Measurements from ENCODE around the gene RNASE12.
"Not testable (repeated sequence)": the region's sequence is repeated elsewhere in the genome, so short reads cannot be mapped to it uniquely, and the experiment has no call there.

Gene RNASE12

DNA sequence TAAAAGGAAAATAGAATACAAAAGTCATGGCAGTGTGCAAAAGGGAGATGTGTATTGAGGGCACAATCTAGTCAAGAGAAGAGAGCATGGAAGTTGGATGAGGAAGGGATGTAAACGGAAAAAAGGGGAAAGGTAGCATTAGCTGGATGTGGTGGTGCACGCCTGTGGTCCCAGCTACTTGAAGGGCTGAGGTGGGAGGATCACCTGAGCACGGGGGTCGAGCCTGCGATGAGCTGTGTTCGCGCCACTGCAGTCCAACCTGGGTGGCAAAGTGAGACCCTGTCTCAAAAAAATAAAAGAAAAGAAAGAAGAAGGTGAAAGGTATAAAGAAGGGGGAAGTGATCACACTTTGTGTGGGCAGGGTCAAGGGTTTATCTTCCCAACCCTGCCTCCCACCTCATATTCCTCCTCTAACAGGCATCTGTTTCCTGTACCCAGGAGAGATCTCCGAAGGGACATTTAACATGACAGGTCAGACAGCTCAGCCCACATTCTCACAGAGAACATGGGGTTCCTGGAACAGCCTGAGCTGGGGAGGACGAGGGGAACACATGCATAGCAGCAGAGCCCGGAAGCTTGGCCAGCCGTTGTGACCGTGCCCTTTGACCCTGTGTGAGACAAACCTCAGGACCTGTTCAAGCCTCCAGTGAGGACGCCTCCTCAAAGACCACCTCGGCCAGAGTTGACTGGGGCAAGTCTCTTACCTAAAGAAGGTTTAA is 12.2 kb downstream of the RNASE12 start:
- no peak for DNase-seq

DNA sequence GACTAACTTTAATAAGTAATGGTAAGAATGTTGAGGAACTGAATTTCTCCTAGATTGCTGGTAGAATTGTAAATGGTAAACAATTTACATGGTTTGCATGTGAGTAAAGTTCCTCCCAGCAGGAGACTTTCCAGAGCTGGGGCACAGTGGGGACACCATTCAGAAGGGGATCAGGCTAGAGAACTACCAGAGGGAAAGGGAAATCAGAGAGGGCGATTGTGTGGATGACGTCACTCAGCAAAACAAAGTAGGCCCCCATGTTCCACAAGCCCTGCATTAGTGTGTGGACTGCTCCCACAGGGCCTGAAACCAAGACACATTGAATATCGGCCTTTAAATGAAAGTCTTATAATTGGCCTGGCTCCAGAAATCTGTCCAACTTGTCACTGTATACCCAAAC is 12.9 kb downstream of the RNASE12 start:
- DNase-seq = no peak

DNA sequence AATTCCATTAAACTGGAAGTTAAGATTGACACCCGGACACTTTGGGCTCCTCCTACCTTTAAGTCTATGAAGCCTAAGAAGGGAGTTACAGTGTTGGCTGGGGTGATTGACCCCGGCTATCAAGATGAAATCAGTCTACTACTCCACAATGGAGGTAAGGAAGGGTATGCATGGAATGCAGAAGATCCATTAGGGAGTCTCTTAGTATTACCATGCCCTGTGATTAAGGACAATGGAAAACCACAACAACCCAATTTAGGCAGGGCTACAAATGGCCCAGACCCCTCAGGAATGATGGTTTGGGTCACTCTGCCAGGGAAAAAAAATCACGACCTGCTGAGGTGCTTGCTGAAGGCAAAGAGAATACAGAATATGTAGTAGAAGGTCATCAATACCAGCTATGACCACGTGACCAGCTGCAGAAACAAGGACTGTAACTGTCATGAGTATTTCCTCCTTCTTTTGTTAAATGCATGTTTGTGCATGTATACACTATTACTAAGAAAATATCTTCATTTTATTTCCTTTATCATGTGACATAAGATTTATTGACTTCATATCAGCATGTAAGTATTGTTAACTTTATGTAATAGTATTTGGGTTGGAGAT is 18.7 kb downstream of the RNASE12 start:
- not testable (repeated sequence) for DNase-seq

DNA sequence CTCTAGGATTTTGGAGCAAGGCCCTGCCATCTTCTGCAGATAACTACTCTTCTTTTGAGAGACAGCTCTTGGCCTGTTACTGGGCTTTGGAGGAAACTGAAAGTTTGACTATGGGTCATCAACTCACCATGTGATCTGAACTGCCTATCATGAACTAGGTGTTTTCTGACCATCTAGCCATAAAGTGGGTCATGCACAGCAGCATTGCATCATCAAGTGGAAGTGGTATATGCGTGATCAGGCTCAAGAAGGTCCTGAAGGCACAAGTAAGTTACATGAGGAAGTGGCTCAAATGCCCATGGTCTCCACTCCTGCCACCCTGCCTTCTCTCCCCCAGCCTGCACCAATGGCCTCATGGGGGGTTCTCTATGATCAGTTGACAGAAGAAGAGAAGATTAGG is 20.5 kb downstream of the RNASE12 start:
- not testable (repeated sequence) for DNase-seq

DNA sequence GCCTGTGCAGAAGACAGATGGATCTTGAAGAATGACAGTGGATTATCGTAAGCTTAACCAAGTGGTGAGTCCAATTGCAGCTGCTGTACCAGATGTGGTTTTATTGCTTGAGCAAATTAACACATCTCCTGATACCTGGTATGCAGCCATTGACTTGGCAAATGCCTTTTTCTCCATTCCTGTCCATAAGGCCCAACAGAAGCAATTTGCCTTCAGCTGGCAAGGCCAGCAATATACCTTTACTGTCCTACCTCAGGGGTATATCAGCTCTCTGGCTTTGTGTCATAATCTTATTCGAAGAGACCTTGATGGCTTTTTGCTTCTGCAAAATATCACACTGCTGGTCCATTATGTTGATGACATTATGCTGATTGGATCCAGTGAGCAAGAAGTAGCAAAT is 21.3 kb downstream of the RNASE12 start:
- not testable (repeated sequence) for DNase-seq

DNA sequence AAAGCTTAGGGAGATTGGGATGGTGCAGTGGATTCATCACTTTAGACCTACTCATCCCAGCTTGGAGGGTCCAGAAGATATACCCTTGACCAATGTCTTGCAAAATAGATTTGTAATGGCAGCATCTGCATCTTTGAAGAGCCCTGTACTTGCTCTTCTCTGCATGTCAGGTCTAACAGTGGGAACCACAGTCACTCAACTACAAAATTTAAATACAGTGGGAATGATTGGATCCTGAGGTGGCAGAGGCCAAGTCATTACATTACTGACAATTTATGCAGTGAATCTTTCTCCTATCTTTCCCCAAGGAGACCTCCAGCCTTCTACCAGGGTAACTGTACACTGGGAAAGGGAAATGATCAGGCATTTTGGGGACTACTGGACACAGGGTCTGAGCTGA is 22.1 kb downstream of the RNASE12 start:
- DNase-seq = no peak

DNA sequence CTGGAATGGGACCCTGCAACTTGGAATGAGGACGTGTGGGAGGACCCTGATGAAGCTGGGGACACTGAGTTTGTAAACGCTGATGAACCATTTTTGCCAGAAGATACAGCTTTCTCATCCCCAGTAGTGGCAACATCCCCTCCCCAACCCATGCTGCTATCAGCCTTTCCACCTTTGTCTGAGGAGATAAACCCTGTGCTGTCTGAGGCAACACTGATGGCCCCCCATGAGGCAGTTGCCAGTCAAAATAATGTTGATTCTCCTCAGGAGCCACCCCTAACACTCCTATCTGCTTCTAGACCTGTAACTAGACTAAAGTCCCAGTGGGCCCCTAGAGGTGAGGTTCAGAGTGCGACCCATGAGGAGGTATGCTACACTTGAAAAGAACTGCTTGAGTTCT is 22.8 kb downstream of the RNASE12 start:
- DNase-seq = no peak

DNA sequence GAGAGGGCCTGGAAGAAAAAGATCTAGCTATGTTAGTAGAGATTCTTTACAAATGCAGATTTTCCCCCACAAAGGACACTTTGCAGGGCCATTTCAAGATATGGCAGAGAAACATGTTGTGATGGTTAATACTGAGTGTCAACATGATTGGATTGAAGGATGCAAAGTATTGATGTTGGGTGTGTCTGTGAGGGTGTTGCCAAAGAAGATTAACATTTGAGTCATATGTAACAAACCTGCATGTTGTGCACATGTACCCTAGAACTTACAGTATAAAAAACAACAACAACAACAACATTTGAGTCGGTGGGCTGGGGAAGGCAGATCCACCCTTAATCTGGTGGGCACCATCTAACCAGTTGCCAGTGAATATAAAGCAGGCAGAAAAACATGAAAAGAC is 24.0 kb downstream of the RNASE12 start:
- DNase-seq = not testable (repeated sequence)

DNA sequence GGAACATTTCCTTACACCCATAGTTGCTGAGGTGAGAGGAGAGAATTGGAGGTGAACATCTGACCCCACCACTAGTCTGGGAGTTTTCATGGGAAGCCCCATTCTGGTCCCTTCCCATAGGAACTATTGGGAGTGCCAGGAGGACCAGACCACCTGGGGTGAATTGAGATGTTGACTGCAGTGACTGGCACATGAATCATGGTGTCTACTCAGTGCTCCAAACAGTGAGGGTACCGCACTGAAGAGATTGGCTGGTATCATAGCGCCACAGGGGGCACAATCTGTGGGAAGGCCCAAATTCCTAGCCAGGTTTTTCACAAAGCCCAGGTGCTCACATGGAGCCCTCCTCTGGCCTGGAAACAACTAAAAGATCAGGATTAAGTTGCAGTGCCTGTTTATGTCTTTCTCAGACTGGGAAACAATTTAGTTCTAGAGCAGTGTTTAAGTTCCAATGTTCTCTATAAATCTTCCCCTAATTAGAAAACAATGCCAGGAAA is 26.6 kb downstream of the RNASE12 start:
- no peak for DNase-seq

DNA sequence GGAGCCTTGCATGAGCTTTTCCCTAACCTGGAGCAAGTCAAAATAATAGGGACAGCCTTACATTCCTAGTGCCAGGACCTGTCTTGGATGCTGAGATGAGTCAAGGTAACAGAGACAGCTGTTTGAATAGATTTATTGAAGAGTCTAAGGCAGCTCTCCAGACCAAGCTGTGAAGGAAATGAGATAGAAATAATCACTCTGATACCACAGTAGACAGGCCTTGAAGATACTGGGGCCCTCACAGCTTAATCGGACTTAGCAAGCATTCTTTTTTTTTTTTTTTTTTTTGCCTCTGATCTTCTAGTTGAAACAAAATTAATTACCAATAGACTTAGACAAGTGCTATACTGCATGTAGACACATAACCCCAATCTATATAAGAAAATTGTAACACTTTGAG is 27.2 kb downstream of the RNASE12 start:
- no peak for DNase-seq

DNA sequence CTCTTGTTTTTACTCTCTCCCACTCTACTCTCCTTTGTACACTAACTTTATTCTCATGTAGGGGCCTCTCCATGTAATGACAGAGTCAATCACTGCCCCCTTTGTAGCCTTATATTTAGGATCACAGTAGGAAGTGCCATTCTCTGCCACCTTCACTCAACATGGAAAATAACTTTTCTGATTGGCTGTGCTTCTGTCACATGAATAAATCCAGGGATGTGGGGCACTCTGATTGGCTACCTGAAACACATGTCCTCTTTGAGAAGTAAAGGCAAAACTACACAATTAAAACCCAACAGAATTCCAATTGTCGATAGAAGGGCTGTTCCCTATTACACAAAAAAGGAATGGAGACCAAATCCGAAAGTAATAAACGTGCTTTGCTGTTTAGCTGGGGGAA is 30.2 kb downstream of the RNASE12 start, which contains the start of gene RNASE9:
RNASE9 (minus strand) TSS at position 87 of the 400 bp plus-strand sequence.
- DNase-seq = no peak

DNA sequence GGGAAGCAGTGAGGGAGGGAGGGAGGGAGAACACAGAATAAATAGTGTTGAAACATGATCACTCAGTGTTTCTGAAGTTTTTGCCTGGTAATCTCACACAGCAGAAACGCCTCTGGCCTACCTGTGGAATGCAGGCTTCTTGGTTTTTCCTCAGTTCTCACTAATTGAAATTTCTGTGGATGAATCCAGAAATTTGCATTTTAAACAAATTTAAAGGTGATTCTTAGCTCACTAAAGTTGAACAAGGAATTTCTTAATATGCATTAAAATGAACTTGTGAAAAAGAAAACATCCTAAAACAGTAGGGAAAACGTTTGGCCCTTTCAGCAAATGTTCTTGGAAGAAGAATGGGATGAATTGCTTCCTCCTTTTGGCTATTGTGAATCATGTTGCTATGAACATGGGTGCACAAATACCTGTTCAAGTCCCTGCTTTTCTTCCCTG is 31.7 kb downstream of the RNASE12 start:
- DNase-seq = no peak

DNA sequence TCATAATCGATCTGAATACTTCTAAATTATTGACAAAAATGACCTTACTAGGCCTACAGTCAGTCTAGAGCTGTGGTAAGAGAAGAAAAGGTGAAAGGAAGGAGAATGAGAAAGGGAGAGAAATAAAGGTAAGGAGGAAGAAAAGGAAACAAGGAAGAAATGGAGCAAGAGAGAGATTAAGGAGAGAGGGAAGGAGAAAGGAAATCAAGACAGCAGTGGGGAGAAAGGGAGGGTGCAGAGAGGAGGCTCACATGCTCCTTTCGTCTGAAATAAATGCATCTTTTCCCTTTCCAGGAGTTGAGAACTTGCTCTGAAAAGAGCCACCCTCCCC is 34.0 kb downstream of the RNASE12 start:
- no peak for DNase-seq

DNA sequence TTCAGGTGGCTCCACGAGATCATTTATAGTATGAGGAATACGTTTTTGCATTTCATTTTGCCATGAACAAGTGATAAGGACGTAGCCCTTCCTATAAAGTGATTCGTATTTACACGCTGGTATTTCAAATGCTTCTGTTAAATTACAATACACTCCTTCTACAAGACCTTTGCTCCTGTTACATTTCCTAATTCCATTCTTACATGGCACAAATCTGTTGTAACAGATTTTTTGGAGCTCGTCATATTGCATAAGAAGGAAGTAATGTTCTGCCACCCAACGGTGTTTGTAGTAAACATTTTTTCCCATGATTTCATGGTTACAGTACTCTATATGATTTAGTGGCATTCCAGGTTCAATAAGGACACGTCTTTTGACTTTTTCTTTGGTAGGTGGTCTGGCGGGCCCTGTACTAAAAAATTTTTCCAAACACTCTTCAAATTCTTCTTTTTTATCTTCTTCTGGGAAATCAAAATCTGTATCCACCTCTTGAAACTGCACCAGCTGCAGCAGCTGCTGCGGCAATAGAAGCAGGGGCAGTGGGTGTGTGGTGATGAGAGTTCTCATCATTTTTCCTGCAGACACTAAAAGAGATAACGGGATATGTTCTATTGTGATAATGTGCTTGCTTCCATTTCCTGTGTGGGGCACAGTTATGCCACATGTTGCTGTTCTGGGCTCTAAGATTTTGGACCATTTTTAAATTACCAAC is 34.5 kb downstream of the RNASE12 start:
- no peak for DNase-seq

DNA sequence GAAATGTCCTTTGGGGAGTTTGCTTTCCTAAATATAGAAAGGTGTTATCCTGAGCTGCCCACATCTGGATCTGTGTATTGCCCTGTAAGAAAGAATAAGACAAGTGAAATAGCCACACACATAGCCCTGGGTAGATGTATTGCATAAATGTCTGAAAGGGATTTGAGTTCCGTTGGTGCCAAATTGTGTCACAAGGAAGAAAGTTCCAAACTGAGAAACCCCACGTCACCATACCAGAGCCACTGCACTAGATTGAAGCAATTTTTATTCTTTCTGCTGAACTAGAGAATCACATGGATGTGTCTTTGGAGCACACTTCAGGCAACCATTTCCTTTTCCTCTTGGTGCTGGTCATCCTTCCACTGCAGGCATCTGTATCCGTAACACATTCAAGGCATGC is 35.3 kb downstream of the RNASE12 start:
- DNase-seq = no peak

DNA sequence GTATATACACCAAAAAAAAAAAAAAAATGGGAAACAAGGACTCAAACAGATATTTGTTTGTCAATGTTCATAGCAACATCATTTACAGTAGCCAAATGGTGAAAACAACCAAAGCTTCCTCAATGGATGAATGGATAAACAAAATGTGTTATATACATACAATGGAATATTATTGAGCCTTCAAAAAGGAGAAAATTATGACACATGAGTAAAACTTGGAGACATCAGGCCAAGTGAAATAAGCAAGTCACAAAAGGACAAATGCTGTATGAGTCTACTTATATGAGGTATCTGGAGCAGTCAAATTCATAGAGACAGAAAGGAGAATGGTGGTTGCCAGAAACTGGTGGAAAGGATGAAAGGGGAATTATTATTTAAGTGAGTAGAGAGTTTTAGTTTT is 38.2 kb downstream of the RNASE12 start:
- no peak for DNase-seq

DNA sequence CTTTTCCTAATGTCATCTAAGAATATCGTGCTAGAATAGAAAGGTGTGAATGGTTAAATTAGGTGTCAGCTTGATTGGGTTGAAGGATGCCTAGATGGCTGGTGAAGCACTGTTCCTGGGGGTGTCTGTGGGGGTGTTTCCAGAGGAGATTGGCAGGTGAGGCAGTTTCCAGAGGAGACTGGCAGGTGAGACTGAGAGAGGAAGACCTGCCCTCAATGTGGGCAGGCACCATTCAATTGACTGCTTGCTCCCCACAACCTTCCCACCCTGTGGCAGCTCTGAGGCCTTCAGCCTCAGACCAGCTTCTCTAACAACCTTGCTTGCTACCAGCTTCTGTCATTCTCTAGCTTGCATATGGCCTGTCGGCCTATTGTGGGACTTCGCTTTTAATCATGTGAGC is 39.6 kb downstream of the RNASE12 start:
- DNase-seq = no peak

DNA sequence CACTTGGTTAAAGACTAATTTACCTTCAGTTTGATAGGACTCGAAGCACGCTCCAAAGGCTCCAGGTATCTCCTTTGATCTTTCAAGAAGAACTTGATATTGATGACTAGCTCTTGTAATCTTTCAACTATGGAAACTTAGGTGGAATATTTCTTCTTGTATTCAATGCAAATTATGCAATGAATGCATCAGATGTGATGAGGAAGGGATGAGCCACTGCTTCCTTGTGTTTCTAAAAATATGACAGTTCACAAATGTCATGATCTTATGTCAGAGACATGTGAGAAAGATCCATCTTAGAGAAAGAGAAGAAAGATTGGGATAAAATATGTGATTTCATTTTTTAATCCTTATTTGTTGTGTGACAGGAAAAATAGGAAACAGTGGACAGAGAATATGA is 40.2 kb downstream of the RNASE12 start:
- no peak for DNase-seq

DNA sequence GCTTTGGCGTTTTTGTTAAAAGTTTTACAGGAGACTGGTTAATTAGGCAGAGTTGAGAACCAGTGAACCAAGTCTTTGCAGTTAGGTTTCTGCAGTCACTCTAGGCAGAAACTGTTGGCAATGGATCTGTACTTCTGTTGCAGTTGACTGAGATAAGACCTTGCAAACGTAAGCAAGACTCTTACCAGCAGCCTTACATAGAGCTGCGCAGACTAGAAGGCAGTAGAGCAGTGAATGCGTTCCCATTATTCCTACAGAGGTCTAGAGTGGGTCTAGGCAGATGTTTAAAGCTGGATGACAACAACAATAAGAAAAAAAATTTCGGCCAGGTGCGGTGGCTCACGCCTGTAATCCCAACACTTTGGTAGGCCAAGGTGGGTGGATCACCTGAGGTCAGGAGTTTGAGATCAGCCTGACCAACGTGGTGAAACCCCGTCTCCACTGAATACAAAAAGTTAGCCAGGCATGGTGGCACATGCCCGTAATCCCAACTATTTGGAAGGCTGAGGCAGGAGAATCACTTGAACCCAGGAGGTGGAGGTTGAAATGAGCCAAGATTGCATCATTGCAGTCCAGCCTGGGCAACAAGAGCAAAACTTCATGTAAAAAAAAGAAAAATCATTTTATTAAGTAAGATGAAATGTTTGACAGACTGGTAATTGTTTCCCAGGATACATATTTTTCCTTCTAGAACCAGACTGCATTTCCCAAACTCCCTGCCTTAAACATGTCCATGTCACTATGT is 42.6 kb downstream of the RNASE12 start:
- DNase-seq = no peak

DNA sequence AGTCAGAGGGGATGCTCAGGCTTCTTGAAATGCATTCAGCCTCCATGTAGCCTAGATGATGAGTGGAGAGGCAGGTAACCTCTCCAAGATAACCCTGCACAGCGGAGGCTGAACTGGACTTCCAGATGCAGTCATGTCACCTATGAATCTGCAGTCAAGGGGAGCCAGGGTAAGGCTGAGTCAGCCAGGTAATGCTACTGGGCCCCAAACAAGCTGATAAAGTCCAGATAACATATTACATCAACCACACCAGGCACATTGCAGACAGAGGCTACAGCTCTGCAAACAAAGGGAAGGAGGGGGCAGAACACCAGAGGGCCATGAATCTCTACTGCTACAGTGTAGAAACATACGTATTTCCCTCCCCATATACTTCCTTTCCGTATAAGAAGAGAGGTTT is 44.3 kb downstream of the RNASE12 start:
- DNase-seq = no peak

Measured in central memory CD4-positive, alpha-beta T cell (primary cell).